Subcutaneous abdominal adipose tissue (tissue), 5 donors: ENCODE results near the gene DNAH14.

Experiments
- H3K27ac ChIP-seq: one replicate; pipeline ENCODE4 v1.7.0; 2013; ENCODE audit warnings: low read depth, mild to moderate bottlenecking, inconsistent platforms, low read length, moderate library complexity
- H3K27me3 ChIP-seq, 5 donors: one replicate each; pipeline ENCODE4 v1.7.0; 2013; ENCODE audit warnings: low read length in 5 of 5, inconsistent platforms in 1 of 5; ENCODE audit not compliant: control insufficient read depth in 5 of 5, insufficient read depth in 4 of 5
- H3K36me3 ChIP-seq, 5 donors: one replicate each; pipeline ENCODE4 v1.7.0; 2013; ENCODE audit warnings: low read length in 5 of 5; ENCODE audit not compliant: control insufficient read depth in 5 of 5, insufficient read depth in 5 of 5
- H3K4me1 ChIP-seq, 5 donors: one replicate each; pipeline ENCODE4 v1.7.0; 2013; ENCODE audit warnings: low read length in 5 of 5, mild to moderate bottlenecking in 3 of 5, moderate library complexity in 1 of 5; ENCODE audit not compliant: control insufficient read depth in 5 of 5, insufficient read depth in 5 of 5
- H3K4me3 ChIP-seq, 5 donors: one replicate each; pipeline ENCODE4 v1.7.0; 2013; ENCODE audit warnings: low read length in 5 of 5, low read depth in 1 of 5
- H3K9ac ChIP-seq, 5 donors: one replicate each; pipeline ENCODE4 v1.7.0; 2013; ENCODE audit warnings: low read length in 5 of 5, mild to moderate bottlenecking in 4 of 5, moderate library complexity in 3 of 5
- H3K9me3 ChIP-seq, 5 donors: one replicate each; pipeline ENCODE4 v1.7.0; 2013; ENCODE audit warnings: low read length in 5 of 5; ENCODE audit not compliant: control insufficient read depth in 5 of 5
- donor health status: healthy.
- donor health status: healthy.
- donor health status: healthy.
- donor health status: healthy.
- donor health status: healthy.

The DNAH14 gene

GRCh38 chr1:225388372-225388771, 458.9 kb downstream of the DNAH14 start:
- H3K27me3 ChIP-seq, result no peaks in the 10 kb centered on the region
- no peak overlapping the region for H3K9ac ChIP-seq
- no peaks in the 10 kb centered on the region for H3K9me3 ChIP-seq
- no peak overlapping the region for H3K4me3 ChIP-seq
- H3K27ac ChIP-seq, result no peak overlapping the region
- H3K36me3 ChIP-seq, result no peaks in the 10 kb centered on the region
- no peaks in the 10 kb centered on the region for H3K4me1 ChIP-seq

DNA sequence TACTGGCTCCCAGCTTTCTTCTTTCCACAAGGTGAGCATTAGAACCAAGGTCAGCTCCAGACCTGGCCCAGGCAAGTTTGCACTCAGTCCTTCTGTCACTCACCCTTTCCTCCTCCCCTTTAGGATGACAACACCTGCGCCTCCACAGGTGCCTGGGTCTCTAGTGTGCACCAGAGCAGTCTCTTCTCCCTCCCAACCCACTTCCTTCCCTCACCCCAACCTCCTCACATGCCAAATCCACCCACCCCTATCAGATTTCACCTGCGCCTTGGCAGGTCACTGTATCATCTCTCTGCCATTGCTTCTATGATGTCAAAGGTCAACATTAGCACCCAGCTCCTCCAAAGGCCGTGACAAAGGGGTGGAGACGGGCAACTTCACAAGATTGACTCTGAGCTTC, 460.4 kb downstream of the DNAH14 start:
- Histone ChIP-seq H3K9me3 (no peaks in the 10 kb centered on the region), H3K27me3 (no peaks in the 10 kb centered on the region), H3K27ac (no peak overlapping the region), H3K4me1 (no peaks in the 10 kb centered on the region), H3K36me3 (no peaks in the 10 kb centered on the region), H3K9ac (no peak overlapping the region), H3K4me3 (no peak overlapping the region)

DNA sequence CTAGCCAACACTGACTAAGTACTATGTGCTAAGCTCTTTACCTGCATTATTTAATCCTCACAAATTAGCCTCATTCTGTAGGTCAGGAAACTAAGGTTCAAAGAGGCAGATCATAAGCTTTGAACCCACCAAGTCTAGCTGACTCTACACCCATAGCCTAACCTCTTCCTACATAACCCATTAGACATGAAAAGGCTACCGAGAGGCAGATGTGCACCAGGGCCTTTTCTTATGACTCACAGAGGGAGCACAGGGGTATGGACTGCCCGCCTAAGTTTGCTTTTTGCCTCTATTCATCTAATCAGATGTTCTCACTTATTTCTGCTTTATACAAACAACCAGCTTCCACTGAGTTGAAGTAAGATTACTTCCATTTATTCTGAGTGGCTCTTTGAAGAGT, 466.9 kb downstream of the DNAH14 start:
- H3K27me3 ChIP-seq, result no peaks in the 10 kb centered on the region
- H3K9ac ChIP-seq, result no peak overlapping the region
- peaks cover 11 to 28% (median 22%) of the 10 kb centered on the region in 5 donors for H3K36me3 ChIP-seq

DNA sequence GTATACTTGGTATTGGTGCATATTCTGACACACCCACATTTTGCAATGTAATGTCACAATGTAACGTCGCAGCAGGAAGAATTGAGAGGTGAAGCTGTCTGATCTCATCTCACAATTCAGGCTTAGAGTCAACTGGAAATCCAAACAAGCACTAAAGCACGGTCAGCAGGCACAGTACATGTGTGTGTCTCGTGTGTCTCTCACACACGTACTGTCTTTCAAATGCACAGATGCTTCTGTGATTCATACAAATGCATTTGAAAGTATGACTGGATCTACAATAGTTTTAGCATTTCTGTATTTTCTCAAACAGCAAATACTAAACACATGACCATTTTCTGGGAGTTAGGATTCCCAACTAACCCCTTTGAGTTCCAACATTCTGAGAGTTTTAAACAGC, 471.5 kb downstream of the DNAH14 start:
- no peaks in the 10 kb centered on the region for H3K27me3 ChIP-seq
- H3K9me3 ChIP-seq, result no peaks in the 10 kb centered on the region
- H3K4me3 ChIP-seq, result no peak overlapping the region
- H3K9ac ChIP-seq, result no peak overlapping the region
- H3K4me1 ChIP-seq, result no peaks in the 10 kb centered on the region
- peaks cover 26 to 63% (median 45%) of the 10 kb centered on the region in 5 donors for H3K36me3 ChIP-seq
- H3K27ac ChIP-seq, result no peak overlapping the region

More for the DNA sequence above, 466.9 kb downstream of the DNAH14 start:
- no peak overlapping the region for H3K27ac ChIP-seq
- no peak overlapping the region for H3K4me3 ChIP-seq
- no peaks in the 10 kb centered on the region for H3K9me3 ChIP-seq
- no peaks in the 10 kb centered on the region for H3K4me1 ChIP-seq

DNA sequence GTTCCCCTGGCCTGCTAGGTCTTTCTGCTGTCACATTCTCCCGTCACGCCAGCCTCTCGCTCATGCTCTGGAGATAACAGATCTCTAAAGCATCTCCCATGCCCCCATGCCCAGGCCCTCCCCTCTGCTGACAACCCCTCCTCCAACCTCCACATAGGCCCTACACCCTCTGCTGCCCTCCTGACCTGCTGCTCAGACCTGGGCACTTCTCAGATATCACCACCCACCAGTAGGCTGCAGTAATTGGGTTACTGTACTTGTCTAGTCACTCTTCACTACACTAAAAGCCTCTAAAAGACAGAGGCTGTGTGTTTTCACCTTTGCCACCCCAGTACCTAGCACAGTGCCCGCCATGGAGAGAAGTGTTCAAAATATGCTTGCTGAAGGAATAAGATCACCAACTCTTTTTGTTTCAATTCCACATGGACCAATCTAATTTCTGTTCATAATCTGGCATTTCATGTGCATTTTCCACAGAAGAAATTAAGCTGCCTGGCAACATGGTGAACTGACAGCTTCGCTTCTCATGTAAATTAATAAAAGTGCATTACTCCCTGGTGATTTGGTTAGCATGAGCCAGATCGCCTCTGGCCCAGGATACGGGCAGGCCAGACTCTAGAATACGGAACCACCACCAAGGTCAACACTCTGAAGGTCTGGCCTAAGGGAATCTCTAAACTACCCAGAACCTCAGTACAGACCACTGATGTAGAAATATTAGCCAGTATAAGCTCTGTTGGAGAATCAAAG, 477.7 kb downstream of the DNAH14 start:
- Histone ChIP-seq H3K9me3 (no peaks in the 10 kb centered on the region), H3K4me3 (no peak overlapping the region), H3K4me1 (no peaks in the 10 kb centered on the region), H3K9ac (no peak overlapping the region), H3K27ac (no peak overlapping the region), H3K27me3 (no peaks in the 10 kb centered on the region), H3K36me3 (peaks cover 22 to 77% (median 53%) of the 10 kb centered on the region in 5 donors)

DNA sequence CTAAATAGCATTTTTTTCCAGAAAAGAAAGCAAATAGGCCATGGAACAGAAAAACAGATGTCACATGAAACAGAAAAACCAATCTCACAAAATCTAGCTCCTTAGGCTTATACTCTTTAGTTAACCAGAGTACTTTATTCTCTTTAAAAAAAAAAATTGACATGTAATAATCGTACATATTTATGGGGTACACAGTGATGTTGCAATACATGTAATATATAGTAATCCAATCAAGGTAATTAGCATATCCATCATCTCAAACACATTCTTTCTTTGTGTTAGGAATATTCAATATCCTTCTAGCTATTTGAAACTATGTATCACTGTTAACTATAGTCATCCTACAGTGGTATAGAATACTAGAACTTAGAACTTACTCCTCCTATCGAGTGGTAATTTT, 478.3 kb downstream of the DNAH14 start:
- H3K9me3 ChIP-seq, result no peaks in the 10 kb centered on the region
- H3K36me3 ChIP-seq, result peaks cover 22 to 82% (median 58%) of the 10 kb centered on the region in 5 donors
- H3K9ac ChIP-seq, result no peak overlapping the region
- H3K4me1 ChIP-seq, result no peaks in the 10 kb centered on the region
- no peak overlapping the region for H3K4me3 ChIP-seq
- H3K27me3 ChIP-seq, result no peaks in the 10 kb centered on the region
- no peak overlapping the region for H3K27ac ChIP-seq

GRCh38 chr1:225408249-225408648, 478.8 kb downstream of the DNAH14 start:
- Histone ChIP-seq H3K27ac (no peak overlapping the region), H3K4me3 (no peak overlapping the region), H3K36me3 (peaks cover 18 to 83% (median 58%) of the 10 kb centered on the region in 5 donors), H3K9ac (no peak overlapping the region), H3K4me1 (no peaks in the 10 kb centered on the region), H3K9me3 (no peaks in the 10 kb centered on the region), H3K27me3 (no peaks in the 10 kb centered on the region)

- Histone ChIP-seq H3K9ac (no peak overlapping the region), H3K4me3 (no peak overlapping the region), H3K9me3 (no peaks in the 10 kb centered on the region), H3K36me3 (peaks cover 15 to 80% (median 59%) of the 10 kb centered on the region in 5 donors), H3K27me3 (no peaks in the 10 kb centered on the region), H3K27ac (no peak overlapping the region), H3K4me1 (no peaks in the 10 kb centered on the region)
Observed at GRCh38 chr1:225409051-225409450, 479.6 kb downstream of the DNAH14 start.

DNA sequence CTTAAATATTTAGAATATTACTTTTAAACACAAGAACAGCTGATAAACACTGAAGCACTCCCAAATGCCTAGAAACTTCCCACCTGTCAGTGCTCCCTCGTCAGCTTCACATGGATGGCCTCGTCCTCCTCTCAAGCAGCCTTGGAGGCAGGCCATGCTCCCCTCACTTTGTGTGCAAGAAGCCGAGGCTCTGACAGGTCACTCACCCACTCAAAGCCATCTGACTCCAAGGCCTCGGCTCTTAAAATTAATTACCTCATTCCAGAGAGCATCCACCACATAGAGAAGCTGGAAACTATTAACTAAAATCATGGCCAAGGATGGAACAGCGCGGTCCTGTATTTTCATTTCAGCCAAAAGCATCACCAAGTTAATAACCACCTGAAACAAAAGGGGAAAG, 480.6 kb downstream of the DNAH14 start:
- H3K9ac ChIP-seq, result no peak overlapping the region
- H3K4me1 ChIP-seq, result no peaks in the 10 kb centered on the region
- no peak overlapping the region for H3K4me3 ChIP-seq
- H3K36me3 ChIP-seq, result peaks cover 16 to 81% (median 65%) of the 10 kb centered on the region in 5 donors
- H3K9me3 ChIP-seq, result no peaks in the 10 kb centered on the region
- no peak overlapping the region for H3K27ac ChIP-seq
- H3K27me3 ChIP-seq, result no peaks in the 10 kb centered on the region

- H3K9me3 ChIP-seq, result no peaks in the 10 kb centered on the region
- H3K27me3 ChIP-seq, result no peaks in the 10 kb centered on the region
- no peaks in the 10 kb centered on the region for H3K4me1 ChIP-seq
- no peak overlapping the region for H3K9ac ChIP-seq
- no peak overlapping the region for H3K27ac ChIP-seq
- peaks cover 27 to 79% (median 73%) of the 10 kb centered on the region in 5 donors for H3K36me3 ChIP-seq
- H3K4me3 ChIP-seq, result no peak overlapping the region
Observed at GRCh38 chr1:225412321-225412720, 482.8 kb downstream of the DNAH14 start.
